HG02973 (cell line): ENCODE measurements around the gene SLC19A1.

Experiments
- ATAC-seq: cut with Tn5 transposase; IDR thresholded peaks from one replicate; pipeline ENCODE4 v1.9.1; 2021; ENCODE audit warnings: moderate library complexity; ENCODE audit not compliant: unreplicated experiment

SLC19A1 gene

DNA sequence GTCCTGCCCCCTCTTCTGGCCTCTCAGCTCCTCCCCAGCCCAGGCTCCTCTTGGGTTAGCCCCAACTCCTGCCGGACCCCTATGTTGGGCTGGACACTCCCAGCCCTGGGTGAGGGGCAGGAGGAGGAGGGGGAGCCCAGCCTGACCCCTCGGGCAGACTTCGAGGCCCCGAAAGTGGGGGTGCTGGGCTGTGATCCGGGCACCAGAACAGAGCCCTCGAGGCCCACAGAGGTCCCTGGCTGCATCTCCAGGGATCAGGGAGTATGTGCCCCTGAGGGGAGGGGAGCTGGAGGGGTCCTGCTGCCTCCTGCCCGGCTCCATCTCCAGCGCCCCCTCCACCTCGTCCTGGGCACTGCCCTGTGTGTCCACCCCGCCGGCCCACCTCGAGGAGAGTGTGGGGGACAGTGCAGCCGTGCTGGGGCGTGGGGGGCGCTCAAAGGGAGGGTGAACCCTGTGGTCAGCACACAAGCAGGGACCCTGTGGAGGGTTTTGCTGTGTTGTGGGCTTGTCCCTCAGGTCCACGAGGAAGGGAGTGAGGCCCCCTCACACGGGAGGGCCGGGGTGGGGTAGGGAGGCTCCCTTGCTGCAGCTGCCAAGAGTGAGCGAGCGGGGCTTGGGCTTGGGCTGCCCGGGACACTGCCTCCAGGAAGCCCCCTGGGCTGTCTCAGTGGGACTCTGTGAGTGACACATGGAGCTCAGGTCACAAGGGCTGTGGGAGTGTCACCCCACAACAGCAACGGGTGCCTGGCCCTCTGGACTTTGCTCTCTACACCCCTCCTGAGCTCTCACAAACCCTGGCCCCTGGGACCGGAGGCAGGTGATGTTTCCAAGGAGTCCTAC lies 82.8 kb downstream of the SLC19A1 start:
- ATAC-seq: no peak

DNA sequence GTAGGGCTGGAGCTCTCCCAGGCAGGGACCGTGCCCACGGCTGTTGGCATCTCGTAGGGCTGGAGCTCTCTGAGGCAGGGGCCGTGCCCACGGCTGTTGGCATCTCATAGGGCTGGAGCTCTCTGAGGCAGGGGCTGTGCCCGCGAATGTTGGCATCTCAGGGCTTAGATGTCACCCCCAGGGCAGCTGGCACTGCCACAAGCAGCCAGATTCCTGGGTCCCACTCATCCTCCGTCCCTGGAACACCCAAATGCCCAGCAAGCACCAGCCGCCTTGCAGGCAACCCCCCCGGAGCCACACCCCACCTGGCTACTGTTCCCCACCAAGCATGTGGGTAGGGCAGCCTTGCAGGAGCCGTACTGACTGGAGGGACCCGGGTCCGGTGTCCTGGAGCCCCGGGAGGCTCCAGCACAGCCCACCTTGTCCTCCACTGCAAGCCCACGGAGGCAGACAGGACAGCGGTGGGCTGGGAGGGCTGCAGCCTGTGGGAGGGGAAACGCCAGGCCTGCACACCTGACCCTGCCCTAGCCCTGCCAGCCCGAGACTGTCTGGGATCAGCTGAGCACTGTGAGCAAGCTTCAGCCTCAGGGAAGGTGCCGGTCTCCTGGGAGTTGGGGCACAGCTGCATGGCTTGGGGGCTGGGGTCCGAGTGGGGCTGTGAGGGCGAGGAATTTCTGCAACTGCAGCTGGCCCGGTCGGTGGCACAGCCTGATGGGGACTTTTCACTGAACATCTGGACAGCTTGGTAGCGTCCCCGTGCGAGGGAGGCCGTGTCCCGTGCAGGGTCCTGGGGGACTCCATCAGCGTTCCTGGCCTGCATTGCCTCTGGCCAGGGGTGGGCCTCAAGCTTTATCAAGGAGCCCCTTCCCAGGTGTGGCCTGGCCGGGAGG lies 83.7 kb downstream of the SLC19A1 start:
- ATAC-seq: no peak

DNA sequence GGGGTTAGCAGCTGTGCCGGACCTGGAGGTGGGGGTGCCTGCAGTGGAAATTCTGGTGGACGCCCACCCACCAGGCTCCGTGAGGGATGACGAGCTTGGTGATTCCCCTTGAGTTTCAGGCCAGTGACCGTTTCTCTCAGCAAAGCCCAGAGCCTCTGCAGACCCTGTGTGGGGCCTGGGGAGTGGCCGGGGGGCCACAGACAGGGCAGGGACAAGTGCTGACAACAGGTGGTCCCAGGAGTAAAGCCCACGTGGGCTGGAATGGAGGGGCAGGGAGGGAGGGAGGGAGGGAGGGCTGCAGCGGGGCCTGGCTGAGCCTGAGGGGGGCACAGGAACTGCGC lies 84.4 kb downstream of the SLC19A1 start:
- no peak for ATAC-seq

- no peak for ATAC-seq
Observed at GRCh38 chr21:45457161-45457831, 84.9 kb downstream of the SLC19A1 start.

- ATAC-seq: no peak
Observed at GRCh38 chr21:45456584-45457160, 85.6 kb downstream of the SLC19A1 start.

DNA sequence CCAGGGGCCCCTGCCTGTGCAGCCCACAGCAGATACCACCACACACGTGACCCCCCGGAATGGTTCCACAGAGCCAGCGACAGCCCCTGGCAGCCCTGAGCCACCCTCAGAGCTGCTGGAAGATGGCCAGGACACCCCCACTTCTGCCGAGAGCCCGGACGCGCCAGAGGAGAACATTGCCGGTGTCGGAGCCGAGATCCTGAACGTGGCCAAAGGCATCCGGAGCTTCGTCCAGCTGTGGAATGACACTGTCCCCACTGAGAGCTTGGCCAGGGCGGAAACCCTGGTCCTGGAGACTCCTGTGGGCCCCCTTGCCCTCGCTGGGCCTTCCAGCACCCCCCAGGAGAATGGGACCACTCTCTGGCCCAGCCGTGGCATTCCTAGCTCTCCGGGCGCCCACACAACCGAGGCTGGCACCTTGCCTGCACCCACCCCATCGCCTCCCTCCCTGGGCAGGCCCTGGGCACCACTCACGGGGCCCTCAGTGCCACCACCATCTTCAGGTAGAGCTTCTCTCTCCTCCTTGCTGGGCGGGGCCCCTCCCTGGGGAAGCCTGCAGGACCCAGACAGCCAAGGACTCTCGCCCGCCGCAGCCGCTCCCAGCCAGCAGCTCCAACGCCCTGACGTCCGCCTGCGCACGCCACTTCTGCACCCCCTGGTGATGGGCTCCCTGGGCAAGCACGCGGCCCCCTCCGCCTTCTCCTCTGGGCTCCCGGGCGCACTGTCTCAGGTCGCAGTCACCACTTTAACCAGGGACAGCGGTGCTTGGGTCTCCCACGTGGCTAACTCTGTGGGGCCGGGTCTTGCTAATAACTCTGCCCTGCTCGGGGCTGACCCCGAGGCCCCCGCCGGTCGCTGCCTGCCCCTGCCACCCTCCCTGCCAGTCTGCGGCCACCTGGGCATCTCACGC lies 86.3 kb downstream of the SLC19A1 start:
- no peak for ATAC-seq

DNA sequence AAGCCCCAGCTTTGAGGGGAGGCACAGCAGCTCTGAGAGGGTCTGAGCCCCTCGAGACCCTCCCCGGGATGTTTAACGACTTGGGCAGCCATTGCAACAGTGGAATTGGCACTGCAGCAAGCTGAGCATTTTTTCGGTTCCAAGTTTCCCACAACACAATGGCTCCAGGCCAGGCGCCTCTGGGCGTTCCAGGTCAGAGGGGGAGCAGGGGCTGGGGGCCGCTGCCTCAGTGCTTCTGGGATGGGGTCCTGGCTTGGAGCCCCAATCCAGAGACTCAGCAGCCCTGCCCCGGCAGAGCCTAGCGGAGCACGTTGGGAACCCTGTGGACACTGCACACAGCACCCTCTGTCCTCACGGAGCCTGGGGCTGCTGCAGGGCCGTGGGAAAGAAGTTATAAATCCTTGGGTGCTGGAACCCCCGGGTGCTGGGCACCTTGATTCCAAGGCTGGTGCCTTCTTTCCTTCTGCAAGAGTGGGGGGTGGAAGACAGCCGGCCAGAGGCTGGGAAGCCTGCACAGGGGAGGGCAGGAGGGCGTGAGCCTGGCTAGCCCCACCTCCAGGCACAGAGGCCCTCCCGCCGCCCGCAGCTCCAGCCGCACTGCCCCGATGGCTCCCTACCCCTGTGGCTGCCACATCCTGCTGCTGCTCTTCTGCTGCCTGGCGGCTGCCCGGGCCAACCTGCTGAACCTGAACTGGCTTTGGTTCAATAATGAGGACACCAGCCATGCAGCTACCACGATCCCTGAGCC lies 87.1 kb downstream of the SLC19A1 start:
- no peak for ATAC-seq

DNA sequence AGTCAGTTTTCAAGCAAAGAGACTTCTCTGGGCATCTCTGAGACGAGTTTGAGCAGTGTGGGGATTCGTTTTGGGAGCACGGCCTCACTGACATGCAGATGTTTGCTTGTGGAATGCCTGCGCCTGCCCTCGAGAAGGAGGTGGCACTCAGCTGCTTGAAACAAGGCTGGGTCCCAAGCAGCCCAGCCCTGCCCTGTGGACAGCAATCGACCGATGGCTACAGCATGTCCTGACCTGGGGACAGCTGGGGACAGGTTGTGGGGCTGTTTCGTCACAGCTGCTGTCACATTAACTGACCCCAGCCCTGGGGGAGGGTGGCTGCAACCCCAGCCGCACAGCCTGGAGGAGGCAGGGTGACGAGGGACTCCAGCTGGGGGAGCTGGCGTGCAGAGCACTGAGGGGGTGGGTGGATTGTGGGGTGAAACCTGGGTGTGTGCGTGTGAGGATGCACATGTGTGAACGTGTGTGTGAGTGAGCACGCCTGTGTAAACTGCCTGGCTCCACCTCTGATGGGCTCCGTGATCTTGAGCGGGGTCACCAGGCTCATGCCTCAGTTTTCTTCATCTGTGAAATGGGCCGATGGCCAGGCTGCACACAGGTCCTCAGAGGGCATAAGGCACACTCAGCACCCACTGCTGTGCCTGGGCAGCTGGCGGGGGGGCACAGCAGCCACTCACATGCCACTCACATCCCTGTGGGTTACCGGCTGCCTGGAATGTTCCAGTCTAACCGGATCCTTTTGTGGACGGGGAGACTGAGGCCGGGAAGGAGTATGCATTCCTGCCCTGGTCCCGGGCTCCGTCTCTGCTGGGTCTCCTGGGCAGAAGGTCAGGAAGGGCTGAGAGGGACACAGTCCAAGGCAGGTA lies 87.9 kb downstream of the SLC19A1 start:
- ATAC-seq: no peak

- ATAC-seq: no peak
Observed at GRCh38 chr21:45453308-45453950, 88.8 kb downstream of the SLC19A1 start.

DNA sequence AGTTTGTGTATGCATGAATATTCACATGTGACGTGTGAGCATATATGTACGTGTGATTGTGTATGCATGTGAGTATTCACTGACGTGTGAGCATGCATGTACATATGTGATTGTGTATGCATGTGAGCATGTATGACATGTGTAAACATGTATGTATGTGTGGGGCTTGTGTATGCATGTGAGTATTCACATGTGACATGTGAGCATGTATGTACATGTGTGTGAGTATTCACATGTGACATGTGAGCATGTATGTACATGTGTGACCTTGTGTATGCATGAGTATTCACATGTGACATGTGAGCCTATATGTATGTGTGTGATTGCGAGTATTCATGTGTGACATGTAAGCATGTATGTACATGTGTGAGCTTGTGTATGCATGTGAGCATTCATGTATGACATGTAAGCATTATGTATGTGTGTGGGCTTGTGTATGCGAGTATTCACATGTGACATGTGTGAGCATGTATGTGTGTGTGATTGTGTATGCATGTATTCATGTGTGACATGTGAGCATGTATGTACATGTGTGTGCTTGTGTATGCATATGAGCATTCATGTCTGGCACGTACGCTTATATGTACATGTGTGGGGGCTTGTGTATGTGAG lies 89.4 kb downstream of the SLC19A1 start:
- no peak for ATAC-seq

DNA sequence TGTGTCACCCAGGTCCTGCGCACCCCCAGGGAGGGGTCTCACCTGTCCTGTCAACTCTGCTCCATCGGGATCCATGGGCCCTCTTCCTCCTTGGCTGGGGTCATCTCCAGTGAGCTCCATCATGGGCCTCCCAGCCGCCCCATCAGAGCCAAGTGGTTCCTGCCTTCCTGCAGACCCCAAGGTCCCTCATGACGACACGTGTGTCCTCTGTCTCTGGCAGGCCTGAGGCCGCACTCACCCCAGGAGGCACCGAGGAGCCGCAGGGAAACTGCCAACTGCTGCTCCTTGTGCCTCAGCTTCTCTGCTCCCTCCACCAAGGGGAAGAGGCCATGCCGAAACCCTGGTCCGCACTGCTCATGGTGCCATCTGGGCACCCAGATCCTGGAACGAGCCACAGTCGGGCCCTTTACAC lies 90.5 kb downstream of the SLC19A1 start:
- no peak for ATAC-seq

- no peak for ATAC-seq
Observed at GRCh38 chr21:45451091-45451740, 91.0 kb downstream of the SLC19A1 start.

GRCh38 chr21:45450423-45451090 lies 91.7 kb downstream of the SLC19A1 start:
- ATAC-seq: no peak

- no peak for ATAC-seq
Observed at GRCh38 chr21:45449658-45450422, 92.4 kb downstream of the SLC19A1 start.

GRCh38 chr21:45448810-45449657 lies 93.2 kb downstream of the SLC19A1 start:
- no peak for ATAC-seq
